Right atrium auricular region (tissue), 2 donors: ENCODE measurements around the gene APOLD1. TPM values are rescaled to one million over a fixed set of nuclear protein-coding genes. Genes with fewer than 3 reads are reported as not detected.

Experiments
- DNase-seq: peaks from one replicate; pipeline ENCODE4 v3.0.0-alpha.2; 2019; ENCODE audit warnings: low spot score
- H3K27ac ChIP-seq, 2 donors: fragments of 200-600 bp; sonication (generic); 1 replicate in 1 of 2; 2 replicates in 1 of 2; pipeline ENCODE4 v1.5.1; 2016 to 2019
- H3K27me3 ChIP-seq, 2 donors: fragments of 200-600 bp; sonication (generic); one replicate each; pipeline versions ENCODE4 v1.5.1 to v1.6.0; 2017 to 2019
- H3K36me3 ChIP-seq: fragments of 200-600 bp; sonication (generic); one replicate; pipeline ENCODE4 v1.5.1; 2016
- H3K4me1 ChIP-seq, 2 donors: fragments of 200-600 bp; sonication (generic); one replicate each; pipeline versions ENCODE4 v1.5.1 to v1.6.0; 2017 to 2019
- H3K4me3 ChIP-seq, 2 donors: fragments of 200-600 bp; sonication (generic); 1 replicate in 1 of 2; 2 replicates in 1 of 2; pipeline ENCODE4 v1.5.1; 2017 to 2019; ENCODE audit warnings: mild to moderate bottlenecking in 1 of 2, moderate library complexity in 1 of 2
- H3K9me3 ChIP-seq, 2 donors: fragments of 200-600 bp; sonication (generic); one replicate each; pipeline ENCODE4 v1.5.1; 2019
- CTCF ChIP-seq, 2 donors: fragments of 200-600 bp; sonication (generic); IDR thresholded peaks; one replicate each; pipeline ENCODE4 v1.5.1; 2019; ENCODE audit warnings: antibody characterized with exemption in 2 of 2
- total RNA-seq, 2 donors: library from RNA; depleted of rRNA; stranded (reverse); fragments of >200 nt; gene quantifications; one replicate each; pipeline ENCODE4 v1.1.0, GENCODE V29; 2016

Gene APOLD1
- total RNA-seq, 2 donors from 2014 or later = 49.9 to 70.2 TPM

- TF ChIP-seq CTCF (IDR thresholded peaks at IDR 0.05) = no peak
- Histone ChIP-seq H3K9me3 (no peaks in the 10 kb centered on the region), H3K4me1 (peaks cover 0 to 39% of the 10 kb centered on the region in 2 donors), H3K27me3 (no peaks in the 10 kb centered on the region), H3K4me3 (peak overlapping the region; percentile 55 to 63), H3K27ac (peak overlapping the region; percentile 91 to 98), H3K36me3 (no peaks in the 10 kb centered on the region)
- DNase-seq = no peak
These were observed 2.7 kb downstream of the APOLD1 start for GRCh38 chr12:12788131-12788530.

GRCh38 chr12:12788675-12789368, 3.4 kb downstream of the APOLD1 start:
- TF ChIP-seq CTCF (IDR thresholded peaks at IDR 0.05) = peak; percentile 88 to 90
- DNase-seq = peak; percentile 78
- Histone ChIP-seq H3K4me3 (peak overlapping the region; percentile 55 to 63), H3K4me1 (peaks cover 0 to 39% of the 10 kb centered on the region in 2 donors), H3K9me3 (no peaks in the 10 kb centered on the region), H3K27ac (peak overlapping the region; percentile 91 to 98), H3K36me3 (no peaks in the 10 kb centered on the region), H3K27me3 (no peaks in the 10 kb centered on the region)

- H3K4me3 ChIP-seq = no peak overlapping the region
- DNase-seq = no peak
- H3K27me3 ChIP-seq = no peaks in the 10 kb centered on the region
- no peaks in the 10 kb centered on the region for H3K9me3 ChIP-seq
- no peak for TF ChIP-seq CTCF (IDR thresholded peaks at IDR 0.05)
- no peaks in the 10 kb centered on the region for H3K36me3 ChIP-seq
- no peak overlapping the region for H3K27ac ChIP-seq
- H3K4me1 ChIP-seq = peaks cover 0 to 39% of the 10 kb centered on the region in 2 donors
These were observed 5.5 kb downstream of the APOLD1 start for GRCh38 chr12:12790956-12791355.

GRCh38 chr12:12791756-12792369, 6.4 kb downstream of the APOLD1 start:
- Histone ChIP-seq H3K9me3 (no peaks in the 10 kb centered on the region), H3K27me3 (no peaks in the 10 kb centered on the region), H3K4me3 (peak overlapping the region; percentile 25 to 28), H3K27ac (peak overlapping the region in 1 of 2 donors; percentile 20), H3K4me1 (peaks cover 0 to 39% of the 10 kb centered on the region in 2 donors), H3K36me3 (no peaks in the 10 kb centered on the region)
- TF ChIP-seq CTCF (IDR thresholded peaks at IDR 0.05) = no peak
- DNase-seq = no peak

- peak overlapping the region in 1 of 2 donors; percentile 25 for H3K4me3 ChIP-seq
- H3K27ac ChIP-seq = peak overlapping the region in 1 of 2 donors; percentile 20
- H3K36me3 ChIP-seq = no peaks in the 10 kb centered on the region
- no peak for TF ChIP-seq CTCF (IDR thresholded peaks at IDR 0.05)
- no peaks in the 10 kb centered on the region for H3K27me3 ChIP-seq
- DNase-seq = no peak
- peaks cover 0 to 35% of the 10 kb centered on the region in 2 donors for H3K4me1 ChIP-seq
- no peaks in the 10 kb centered on the region for H3K9me3 ChIP-seq
These were observed 7.0 kb downstream of the APOLD1 start for GRCh38 chr12:12792421-12792820.
